Common myeloid progenitor, CD34-positive (primary cell): ENCODE measurements around the gene MPST.

Experiments
- CTCF ChIA-PET: fragments of 350-600 bp; sonication (Branson Sonifier 250); formaldehyde crosslinking; loops from one replicate; lab custom pipeline; 2021; ENCODE audit warnings: antibody characterized with exemption; lab: Charles Lee
- POLR2A ChIA-PET: fragments of 350-600 bp; sonication (Branson Sonifier 250); formaldehyde crosslinking; loops from one replicate; lab custom pipeline; 2021; ENCODE audit warnings: antibody characterized with exemption; lab: Charles Lee
- DNase-seq, 3 donors: peaks; one replicate each; pipeline versions ENCODE4 v3.0.0 to v3.0.0-alpha.2; 2013
- H3K27ac ChIP-seq, 2 experiments: 1 replicate in 1 of 2; 2 replicates in 1 of 2; pipeline ENCODE4 v1.7.0; 2013; ENCODE audit warnings: inconsistent platforms in 2 of 2, low read length in 2 of 2, mild to moderate bottlenecking in 2 of 2, low read depth in 1 of 2, moderate library complexity in 1 of 2; ENCODE audit not compliant: severe bottlenecking in 2 of 2, insufficient read depth in 1 of 2, poor library complexity in 1 of 2
- H3K27me3 ChIP-seq, 5 experiments: replicated peaks in 2 of 5; 1 replicate in 3 of 5; 2 replicates in 2 of 5; pipeline versions ENCODE4 v1.6.1 to v1.7.0; 2013; ENCODE audit warnings: low read length in 4 of 5, mild to moderate bottlenecking in 2 of 5, moderate library complexity in 2 of 5, inconsistent platforms in 1 of 5; ENCODE audit not compliant: insufficient read depth in 5 of 5, control insufficient read depth in 4 of 5
- H3K36me3 ChIP-seq, 4 experiments: 1 replicate in 2 of 4; 2 replicates in 2 of 4; pipeline versions ENCODE4 v1.6.1 to v1.7.0; 2013; ENCODE audit warnings: low read length in 3 of 4, control low read depth in 1 of 4, mild to moderate bottlenecking in 1 of 4; ENCODE audit not compliant: control insufficient read depth in 4 of 4, insufficient read depth in 4 of 4
- H3K4me1 ChIP-seq, 4 experiments: 1 replicate in 3 of 4; 2 replicates in 1 of 4; pipeline versions ENCODE4 v1.6.1 to v1.7.1; 2013; ENCODE audit warnings: low read length in 3 of 4, mild to moderate bottlenecking in 3 of 4, control low read depth in 1 of 4, inconsistent platforms in 1 of 4, moderate library complexity in 1 of 4; ENCODE audit not compliant: control insufficient read depth in 4 of 4, insufficient read depth in 4 of 4; ENCODE audit errors: control extremely low read depth in 1 of 4
- H3K4me3 ChIP-seq, 7 experiments: 1 replicate in 4 of 7; 2 replicates in 3 of 7; pipeline versions ENCODE4 v1.5.1 to v1.7.0; 2013; ENCODE audit warnings: mild to moderate bottlenecking in 7 of 7, low read length in 6 of 7, moderate library complexity in 6 of 7, inconsistent platforms in 2 of 7, low read depth in 2 of 7, control low read depth in 1 of 7; ENCODE audit not compliant: insufficient read depth in 4 of 7, control insufficient read depth in 1 of 7; ENCODE audit errors: extremely low read depth in 1 of 7
- H3K9me3 ChIP-seq, 5 experiments: 1 replicate in 4 of 5; 2 replicates in 1 of 5; pipeline versions ENCODE4 v1.6.1 to v1.7.1; 2013; ENCODE audit warnings: low read length in 4 of 5, mild to moderate bottlenecking in 2 of 5, inconsistent platforms in 1 of 5, low read depth in 1 of 5, moderate library complexity in 1 of 5; ENCODE audit not compliant: control insufficient read depth in 4 of 5, insufficient read depth in 2 of 5; ENCODE audit errors: control extremely low read depth in 1 of 5
- WGBS: methylation state at CpG from one replicate; pipeline ENCODE4 v1.1.5; 2013; ENCODE audit not compliant: insufficient coverage; 5-methylcytosine and 5-hydroxymethylcytosine counted together

The MPST gene

DNA sequence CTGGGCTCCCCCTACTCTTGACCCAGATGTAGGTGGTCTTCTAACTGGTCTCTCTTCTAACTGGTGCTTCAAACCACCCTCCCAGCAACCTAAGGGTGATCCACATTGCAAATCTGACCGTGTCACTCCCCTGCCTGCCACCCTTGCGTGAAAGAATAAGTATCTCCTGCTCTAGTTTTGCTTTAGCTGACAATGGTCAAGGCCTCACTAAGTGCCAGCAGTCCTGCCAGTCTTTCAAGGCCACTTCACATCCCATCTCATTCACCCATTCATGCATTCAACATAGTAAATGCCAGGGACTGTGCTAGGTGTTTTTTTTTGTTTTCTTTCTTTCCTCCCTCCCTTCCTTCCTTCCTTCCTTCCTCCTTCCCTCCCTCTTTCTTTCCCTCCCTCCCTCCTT lies 29.7 kb downstream of the MPST start:
- Histone ChIP-seq H3K9me3 (no peaks in the 10 kb centered on the region), H3K27me3 (peaks cover 0 to 2% (median 0%) of the 10 kb centered on the region in 5 experiments), H3K4me3 (no peak overlapping the region), H3K36me3 (peaks cover 0 to 2% (median 0%) of the 10 kb centered on the region in 4 experiments), H3K27ac (no peak overlapping the region), H3K4me1 (peaks cover 0 to 14% (median 13%) of the 10 kb centered on the region in 4 experiments)
- CTCF ChIA-PET, result interaction anchor here (1.4 to 1.9 kb wide), 3 partner anchors 8 to 67 kb away, joined by 3 to 5 read pairs (median 3); no protein-coding TSS in a partner anchor
- POLR2A ChIA-PET, result interaction anchor here (0.6 kb wide), 1 partner anchor 779 kb away, joined by 3 read pairs; no protein-coding TSS in a partner anchor
- no peak for DNase-seq
- WGBS, result 93% methylated on average over 2 of the region's 2 CpGs

DNA sequence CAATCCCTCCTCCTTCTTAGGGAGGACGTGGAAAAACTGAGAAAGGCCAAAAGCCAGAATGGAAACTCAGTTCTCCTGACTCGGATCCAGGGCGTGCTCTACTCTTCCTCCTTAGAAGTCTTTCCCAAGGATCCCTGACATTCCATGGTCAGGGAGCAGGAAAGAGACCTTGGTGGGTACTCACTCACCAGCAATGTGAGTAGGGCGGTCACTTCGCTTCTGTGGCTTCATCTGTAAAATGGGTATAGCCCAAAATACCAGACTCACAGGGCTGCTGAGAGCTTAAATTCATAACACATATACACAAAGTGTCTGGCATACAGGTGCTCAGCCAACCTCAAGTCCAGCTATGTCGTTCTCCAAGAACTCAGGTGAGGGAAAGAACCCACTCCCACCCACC lies 31.4 kb downstream of the MPST start:
- no peak overlapping the region for H3K27ac ChIP-seq
- H3K36me3 ChIP-seq, result peaks cover 0 to 7% (median 0%) of the 10 kb centered on the region in 4 experiments
- 73% methylated on average over 2 of the region's 6 CpGs for WGBS
- CTCF ChIA-PET, result no interaction called here
- POLR2A ChIA-PET, result no interaction called here
- H3K4me3 ChIP-seq, result no peak overlapping the region
- H3K9me3 ChIP-seq, result no peaks in the 10 kb centered on the region
- no peak for DNase-seq
- no peaks in the 10 kb centered on the region for H3K27me3 ChIP-seq
- H3K4me1 ChIP-seq, result peaks cover 0 to 13% (median 10%) of the 10 kb centered on the region in 4 experiments

DNA sequence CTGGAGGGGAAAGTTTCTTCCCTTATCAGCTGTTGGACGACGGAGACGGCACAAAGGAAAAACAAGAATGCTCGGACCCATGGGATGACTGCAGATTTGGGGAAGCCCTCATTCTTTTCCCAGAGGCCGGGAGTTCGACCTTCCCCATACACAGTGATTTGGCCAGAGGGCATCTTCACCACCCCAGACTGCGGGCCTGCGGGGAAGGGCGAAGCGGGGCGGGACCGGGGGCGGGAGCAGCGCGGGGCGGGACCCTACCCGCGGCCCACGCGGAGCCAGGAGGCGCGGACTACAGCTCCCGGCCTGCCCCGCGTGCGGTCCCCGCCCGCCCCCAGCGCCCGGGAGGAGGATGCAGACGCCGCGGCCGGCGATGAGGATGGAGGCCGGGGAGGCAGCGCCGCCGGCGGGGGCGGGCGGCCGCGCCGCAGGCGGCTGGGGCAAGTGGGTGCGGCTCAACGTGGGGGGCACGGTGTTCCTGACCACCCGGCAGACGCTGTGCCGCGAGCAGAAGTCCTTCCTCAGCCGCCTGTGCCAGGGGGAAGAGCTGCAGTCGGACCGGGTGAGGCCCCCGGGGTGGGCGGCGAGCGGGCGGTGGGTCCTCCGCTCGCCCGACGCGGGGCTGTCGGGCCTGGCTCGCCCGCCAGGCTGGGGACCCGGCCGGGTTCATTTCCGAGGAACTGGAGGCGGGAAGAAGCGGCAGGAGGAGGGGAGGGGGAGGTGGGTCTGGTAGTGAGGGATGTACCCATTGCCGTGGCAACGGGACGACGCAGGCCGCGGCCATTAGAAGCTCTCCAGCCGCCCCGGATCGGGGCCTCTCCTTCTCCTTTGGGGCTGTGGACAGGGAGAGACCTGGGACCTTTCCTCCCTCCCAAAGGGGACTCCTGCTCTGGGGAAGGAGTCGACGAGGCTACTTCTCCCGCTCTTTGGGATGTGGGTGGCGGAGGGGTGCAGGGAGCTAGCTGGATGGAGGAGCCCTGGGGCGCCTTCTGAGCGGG lies 32.1 kb downstream of the MPST start, which contains the start of gene KCTD17:
KCTD17 (plus strand) TSS at position 352 of the 995 bp plus-strand sequence; CDS start at position 371, 19 bp downstream.
- H3K27me3 ChIP-seq, result no peaks in the 10 kb centered on the region
- WGBS, result 7% methylated on average over 61 of the region's 89 CpGs
- no peaks in the 10 kb centered on the region for H3K9me3 ChIP-seq
- peak; percentile 44 to 72 (median 63) for DNase-seq
- peak within 1 kb of the TSS; percentile 48 to 80 (median 67) for H3K4me3 ChIP-seq
- H3K27ac ChIP-seq, result no peak within 1 kb of the TSS
- CTCF ChIA-PET, result interaction anchor here (1.2 kb wide), 1 partner anchor 31 kb away, joined by 3 read pairs; no protein-coding TSS in a partner anchor
- H3K4me1 ChIP-seq, result peaks cover 0 to 13% (median 10%) of the 10 kb centered on the region in 4 experiments
- peaks cover 0 to 13% (median 0%) of the 10 kb centered on the region in 4 experiments for H3K36me3 ChIP-seq
- POLR2A ChIA-PET, result no interaction called here

DNA sequence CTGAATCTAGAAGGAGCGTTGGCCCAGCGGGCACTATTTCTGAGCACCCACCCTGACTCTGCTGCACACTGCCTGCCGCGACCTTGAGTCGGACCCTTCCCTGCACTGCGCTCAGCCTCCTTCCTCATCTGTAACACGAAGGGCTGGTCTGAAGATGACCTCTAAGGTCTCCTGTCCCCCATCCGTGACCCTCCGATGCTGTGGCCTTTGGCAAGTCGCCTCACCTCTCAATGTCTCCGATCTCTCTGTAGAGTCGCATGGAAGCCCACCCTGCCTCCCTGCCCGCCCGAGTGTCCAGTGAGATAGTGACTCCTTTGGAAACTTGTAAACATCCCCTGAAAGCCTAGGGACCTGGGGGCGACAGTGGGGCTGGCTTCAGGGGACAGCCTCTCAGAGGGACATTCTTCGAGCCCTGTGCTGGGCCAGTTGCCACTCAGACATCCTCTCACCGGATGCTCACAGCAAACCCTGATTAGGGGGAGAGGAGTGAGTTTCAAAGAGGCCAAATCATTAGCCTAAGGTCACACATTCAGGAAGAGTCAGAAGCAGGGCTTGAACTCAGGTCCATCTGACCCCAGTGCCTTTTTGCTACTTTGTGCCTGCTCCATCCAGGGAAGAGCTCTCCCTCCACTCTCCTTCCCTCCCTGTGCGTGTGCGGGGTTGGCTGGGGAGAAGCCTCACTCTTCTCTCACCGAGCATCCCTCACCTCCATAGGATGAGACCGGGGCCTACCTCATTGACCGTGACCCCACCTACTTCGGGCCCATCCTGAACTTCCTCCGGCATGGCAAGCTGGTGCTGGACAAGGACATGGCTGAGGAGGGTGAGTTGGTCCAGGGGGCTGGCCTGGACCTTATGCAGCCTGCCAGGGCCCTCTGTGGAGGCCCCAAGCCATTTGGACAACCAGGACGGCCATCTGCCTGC lies 33.1 kb downstream of the MPST start:
- Histone ChIP-seq H3K27me3 (no peaks in the 10 kb centered on the region), H3K4me1 (peaks cover 0 to 13% (median 10%) of the 10 kb centered on the region in 4 experiments), H3K36me3 (peaks cover 0 to 21% (median 3%) of the 10 kb centered on the region in 4 experiments), H3K27ac (no peak overlapping the region), H3K4me3 (peak overlapping the region in 4 of 7 experiments; percentile 65 to 80 (median 74)), H3K9me3 (no peaks in the 10 kb centered on the region)
- no peak for DNase-seq
- POLR2A ChIA-PET, result no interaction called here
- CTCF ChIA-PET, result interaction anchor here (1.2 kb wide), 1 partner anchor 32 kb away, joined by 3 read pairs; no protein-coding TSS in a partner anchor
- WGBS, result 95% methylated on average over 25 of the region's 25 CpGs

DNA sequence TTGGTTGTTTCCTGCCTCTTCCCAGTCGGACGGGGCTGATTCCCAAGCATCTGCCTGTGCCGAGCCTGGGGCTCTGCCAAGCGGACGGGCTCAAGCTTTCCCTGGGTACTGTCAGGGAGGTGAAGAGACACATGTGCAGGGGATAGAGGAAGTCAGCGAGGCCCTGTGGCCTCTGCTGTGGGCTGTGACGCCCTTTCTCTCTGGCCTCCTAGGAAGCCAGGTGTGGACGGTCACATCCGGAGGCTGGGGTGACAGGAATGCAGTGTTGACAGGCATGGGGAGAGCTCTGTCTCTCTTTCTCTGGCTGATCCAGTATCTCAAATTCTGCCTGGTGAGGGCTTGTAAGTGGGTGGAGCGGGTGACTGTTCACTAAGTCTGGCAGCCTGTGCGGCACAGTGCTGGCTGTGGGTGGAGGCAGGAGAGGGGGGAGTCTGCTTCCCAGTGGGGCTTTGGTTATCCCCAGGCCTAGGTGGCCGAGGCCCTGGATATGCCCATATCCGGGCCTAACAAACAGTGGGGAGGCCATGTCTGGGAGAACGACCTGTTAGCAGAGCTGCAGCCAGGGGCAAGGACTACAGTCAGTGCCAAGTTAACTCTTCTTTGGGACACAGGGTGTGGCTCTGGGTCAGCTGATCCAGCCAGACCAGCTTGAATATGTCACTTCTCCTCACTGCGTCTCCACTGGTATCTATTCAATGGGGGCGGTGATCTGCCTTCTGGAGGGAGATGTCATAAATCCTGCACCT lies 33.9 kb downstream of the MPST start:
- Histone ChIP-seq H3K4me1 (peaks cover 0 to 13% (median 10%) of the 10 kb centered on the region in 4 experiments), H3K36me3 (peaks cover 0 to 26% (median 4%) of the 10 kb centered on the region in 4 experiments), H3K27me3 (no peaks in the 10 kb centered on the region), H3K27ac (no peak overlapping the region), H3K9me3 (no peaks in the 10 kb centered on the region), H3K4me3 (no peak overlapping the region)
- 94% methylated on average over 14 of the region's 16 CpGs for WGBS
- no peak for DNase-seq
- ChIA-PET CTCF (interaction anchor here (0.7 kb wide), 1 partner anchor 9 kb away, joined by 3 read pairs; no protein-coding TSS in a partner anchor), POLR2A (no interaction called here)

DNA sequence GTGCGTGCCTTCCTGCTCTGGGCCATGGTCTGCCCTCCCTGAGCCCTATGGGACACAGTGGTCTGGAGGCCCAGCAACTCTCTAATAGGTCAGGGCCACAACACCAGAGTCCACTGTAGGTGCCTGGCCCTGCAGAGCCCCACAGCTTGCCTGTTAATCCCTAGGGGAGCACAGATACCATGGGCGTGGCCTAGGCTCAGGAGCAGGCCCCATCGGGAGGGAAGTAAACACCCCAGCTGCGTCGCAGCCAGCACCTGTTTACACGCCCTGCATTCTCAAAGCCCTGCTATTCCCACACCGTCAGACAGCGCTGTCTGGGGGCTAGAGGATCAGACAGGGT lies 34.5 kb downstream of the MPST start:
- WGBS, result 90% methylated on average over 8 of the region's 8 CpGs
- Histone ChIP-seq H3K27me3 (no peaks in the 10 kb centered on the region), H3K9me3 (no peaks in the 10 kb centered on the region), H3K4me1 (peaks cover 0 to 13% (median 10%) of the 10 kb centered on the region in 4 experiments), H3K36me3 (peaks cover 0 to 26% (median 4%) of the 10 kb centered on the region in 4 experiments), H3K4me3 (no peak overlapping the region), H3K27ac (no peak overlapping the region)
- DNase-seq, result no peak
- POLR2A ChIA-PET, result no interaction called here
- CTCF ChIA-PET, result interaction anchor here (0.7 to 2.6 kb wide), 2 partner anchors 9 to 11 kb away, joined by 3 to 8 read pairs; no protein-coding TSS in a partner anchor
